ENCODE measurements around the gene DDR2. TPM values are rescaled to one million over a fixed set of nuclear protein-coding genes. Genes with fewer than 3 reads are reported as not detected.

DDR2 gene
- total RNA-seq, 2 experiments from 2014 or later, result 0.19 to 0.36 TPM

DNA sequence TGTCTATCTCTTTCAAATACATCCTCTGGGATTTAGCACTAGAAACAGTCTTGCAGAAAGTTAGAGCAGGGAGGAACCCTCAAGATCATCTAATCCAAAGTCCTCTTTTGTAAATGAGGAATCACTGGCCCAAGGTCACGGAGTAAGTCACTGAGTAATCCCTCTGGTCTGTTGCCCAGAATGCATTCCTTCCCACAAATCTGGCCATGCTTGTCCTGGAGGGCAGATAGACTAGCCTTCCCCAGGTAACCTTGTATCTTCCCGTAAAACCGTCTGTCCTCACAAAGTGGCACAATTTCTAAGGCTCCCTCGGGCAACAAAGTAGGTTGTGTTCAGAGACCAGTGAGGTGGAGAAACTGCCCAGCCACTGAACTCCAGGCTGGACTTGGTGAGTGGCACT is 46.2 kb downstream of the DDR2 start:
- ChIA-PET CTCF (no interaction called here), POLR2A (no interaction called here)
- no peak for DNase-seq
- intact Hi-C loops (cut with micrococcal nuclease), result no loop called here
- no peaks in the 10 kb centered on the region for H3K9me3 Mint-ChIP-seq
- H3K27me3 Mint-ChIP-seq, result peaks cover 1% of the 10 kb centered on the region
- H3K27ac Mint-ChIP-seq, result no peak overlapping the region
- H3K4me3 Mint-ChIP-seq, result no peak overlapping the region
- no peaks in the 10 kb centered on the region for H3K36me3 Mint-ChIP-seq
- no peaks in the 10 kb centered on the region for H3K4me1 Mint-ChIP-seq (ENCODE audit: low read depth)

DNA sequence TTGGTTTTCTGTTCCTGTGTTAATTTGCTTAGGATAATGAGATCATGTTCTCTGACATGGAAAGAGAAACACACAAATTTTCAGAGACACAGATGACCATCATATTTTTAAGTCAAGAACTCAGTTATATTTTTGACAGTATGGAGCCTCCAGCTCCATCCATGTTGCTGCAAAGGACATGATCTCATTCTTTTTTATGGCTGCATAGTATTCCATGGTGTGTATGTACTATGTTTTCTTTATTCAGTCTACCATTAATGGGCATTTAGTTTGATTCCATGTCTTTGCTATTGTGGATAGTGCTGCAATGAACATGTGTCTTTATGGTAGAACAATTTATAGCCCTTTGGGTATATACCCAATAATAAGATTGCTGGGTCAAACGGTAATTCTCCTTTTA is 47.0 kb downstream of the DDR2 start:
- Mint-ChIP-seq H3K27ac (no peak overlapping the region), H3K4me1 (ENCODE audit: low read depth) (no peaks in the 10 kb centered on the region), H3K9me3 (no peaks in the 10 kb centered on the region), H3K36me3 (no peaks in the 10 kb centered on the region), H3K4me3 (no peak overlapping the region), H3K27me3 (peaks cover 1% of the 10 kb centered on the region)
- DNase-seq, result no peak
- ChIA-PET CTCF (no interaction called here), POLR2A (no interaction called here)
- intact Hi-C loops (cut with micrococcal nuclease), result no loop called here

DNA sequence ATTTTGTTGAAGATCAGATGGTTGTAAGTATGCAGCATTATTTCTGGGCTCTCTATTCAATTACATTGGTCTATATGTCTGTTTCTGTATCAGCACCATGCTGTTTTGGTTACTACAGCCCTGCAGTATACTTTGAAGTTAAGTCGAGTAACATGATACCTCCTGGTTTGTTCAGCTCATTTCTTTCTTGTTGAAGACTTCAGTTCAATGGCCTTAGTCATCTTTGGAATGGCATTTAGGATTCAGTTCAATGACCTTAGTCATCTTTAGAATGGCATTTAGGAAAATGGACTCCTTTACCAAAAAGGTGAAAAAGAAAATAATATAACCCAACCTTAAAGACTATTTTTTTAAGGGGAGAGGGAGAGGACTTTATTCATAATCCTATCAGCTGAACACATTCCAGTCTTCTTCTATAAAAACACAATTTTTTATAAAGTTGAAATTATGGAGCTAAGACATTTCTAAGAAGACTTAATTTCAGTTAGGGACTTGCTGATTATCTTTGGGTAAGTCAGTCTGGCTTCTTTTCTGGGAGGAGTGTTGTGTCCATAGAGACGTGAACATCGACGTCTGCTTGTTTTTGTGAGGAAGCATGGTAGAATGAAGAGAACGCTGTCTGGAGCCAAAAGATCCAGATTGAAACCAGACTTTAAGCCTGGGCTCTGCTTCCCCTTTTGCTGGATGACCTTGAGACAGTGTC is 48.3 kb downstream of the DDR2 start:
- Mint-ChIP-seq H3K36me3 (no peaks in the 10 kb centered on the region), H3K4me1 (ENCODE audit: low read depth) (no peaks in the 10 kb centered on the region), H3K9me3 (no peaks in the 10 kb centered on the region), H3K27me3 (peaks cover 1% of the 10 kb centered on the region), H3K27ac (no peak overlapping the region), H3K4me3 (no peak overlapping the region)
- ChIA-PET CTCF (no interaction called here), POLR2A (no interaction called here)
- intact Hi-C loops (cut with micrococcal nuclease), result no loop called here
- DNase-seq, result no peak

DNA sequence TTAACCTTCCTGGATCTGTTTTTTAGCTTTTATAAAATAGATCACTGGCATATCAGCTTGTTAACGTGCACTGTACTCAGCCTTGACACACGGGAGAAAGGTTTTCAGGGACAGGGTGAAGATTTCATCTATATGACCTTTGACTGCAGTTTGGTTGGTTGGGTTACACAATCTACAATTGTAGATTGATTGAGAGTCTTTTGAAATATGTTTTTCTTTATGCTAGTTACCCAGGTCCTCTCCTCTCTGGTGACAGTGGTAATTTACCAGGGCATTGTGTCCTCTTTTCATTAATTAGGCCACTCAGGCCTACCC is 48.8 kb downstream of the DDR2 start:
- no peak overlapping the region for H3K4me3 Mint-ChIP-seq
- CTCF ChIA-PET, result no interaction called here
- no peaks in the 10 kb centered on the region for H3K9me3 Mint-ChIP-seq
- H3K4me1 Mint-ChIP-seq (ENCODE audit: low read depth), result no peaks in the 10 kb centered on the region
- H3K27ac Mint-ChIP-seq, result no peak overlapping the region
- POLR2A ChIA-PET, result no interaction called here
- H3K27me3 Mint-ChIP-seq, result peaks cover 1% of the 10 kb centered on the region
- intact Hi-C loops (cut with micrococcal nuclease), result no loop called here
- DNase-seq, result no peak
- H3K36me3 Mint-ChIP-seq, result no peaks in the 10 kb centered on the region

DNA sequence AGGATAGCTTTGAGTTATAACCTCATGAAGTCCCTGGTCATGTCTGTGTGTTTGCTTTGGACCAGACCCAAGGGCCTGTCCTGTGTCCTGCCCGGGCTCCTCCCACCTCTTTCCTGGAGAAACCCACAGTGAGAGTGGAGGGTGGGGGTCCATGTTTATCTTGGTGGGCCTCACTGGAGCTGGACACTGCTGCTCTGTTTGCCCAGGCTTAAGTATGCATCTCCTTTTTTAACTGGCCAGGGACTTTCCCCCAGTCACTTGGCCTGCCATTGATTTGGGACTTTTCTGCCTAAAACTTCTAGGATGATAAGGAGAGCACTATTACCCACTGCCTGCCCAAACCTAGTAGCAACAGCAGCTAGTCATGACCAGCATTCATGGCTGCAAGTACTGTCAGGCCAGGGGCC is 49.8 kb downstream of the DDR2 start:
- H3K27me3 Mint-ChIP-seq, result peaks cover 1% of the 10 kb centered on the region
- H3K36me3 Mint-ChIP-seq, result no peaks in the 10 kb centered on the region
- intact Hi-C loops (cut with micrococcal nuclease), result no loop called here
- no peak for DNase-seq
- CTCF ChIA-PET, result no interaction called here
- POLR2A ChIA-PET, result no interaction called here
- no peak overlapping the region for H3K4me3 Mint-ChIP-seq
- H3K4me1 Mint-ChIP-seq (ENCODE audit: low read depth), result no peaks in the 10 kb centered on the region
- no peak overlapping the region for H3K27ac Mint-ChIP-seq
- no peaks in the 10 kb centered on the region for H3K9me3 Mint-ChIP-seq

DNA sequence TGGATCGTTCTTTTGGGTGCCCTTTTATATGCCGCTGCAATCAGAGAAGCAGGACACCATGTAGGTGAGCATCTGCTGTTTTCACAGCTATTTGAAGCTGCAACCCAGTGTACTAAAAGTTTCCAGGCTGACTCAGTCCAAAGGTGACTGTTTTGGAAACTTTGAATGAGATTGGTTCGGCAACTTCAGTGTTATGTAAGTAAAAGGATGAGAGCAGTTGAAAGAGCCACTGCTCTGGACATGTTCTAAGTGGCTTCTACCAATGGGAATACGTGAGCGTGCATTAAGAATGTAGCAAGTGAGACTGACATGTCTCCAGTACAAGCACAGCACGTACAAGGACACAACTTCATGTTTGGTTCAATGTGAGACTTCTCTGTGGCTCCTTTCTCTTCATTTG is 55.6 kb downstream of the DDR2 start:
- intact Hi-C loops (cut with micrococcal nuclease), result no loop called here
- POLR2A ChIA-PET, result no interaction called here
- Mint-ChIP-seq H3K4me1 (ENCODE audit: low read depth) (peaks cover 5% of the 10 kb centered on the region), H3K9me3 (no peaks in the 10 kb centered on the region), H3K27ac (no peak overlapping the region), H3K36me3 (no peaks in the 10 kb centered on the region), H3K27me3 (peaks cover 5% of the 10 kb centered on the region), H3K4me3 (no peak overlapping the region)
- no peak for DNase-seq
- CTCF ChIA-PET, result no interaction called here

DNA sequence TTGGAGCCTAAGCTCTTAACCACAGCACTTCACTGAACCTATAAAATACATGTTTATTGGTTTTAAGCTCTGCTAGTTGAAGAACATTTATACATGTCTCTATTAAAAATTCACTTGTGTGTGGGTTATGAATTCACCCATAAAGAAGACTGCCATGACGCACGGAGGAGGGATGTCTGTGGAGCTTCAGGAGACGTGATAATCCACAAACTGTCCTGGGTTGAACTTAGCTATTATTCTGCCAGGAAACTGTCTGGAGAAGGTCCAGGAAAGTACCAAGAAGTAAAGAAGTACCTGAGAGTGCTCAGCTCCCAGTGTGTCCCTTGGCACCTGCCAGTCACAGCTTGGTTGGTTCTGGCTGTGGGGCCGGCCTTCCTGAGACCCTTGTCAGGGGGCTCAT is 56.3 kb downstream of the DDR2 start:
- peaks cover 5% of the 10 kb centered on the region for H3K27me3 Mint-ChIP-seq
- H3K9me3 Mint-ChIP-seq, result no peaks in the 10 kb centered on the region
- POLR2A ChIA-PET, result no interaction called here
- CTCF ChIA-PET, result no interaction called here
- H3K4me3 Mint-ChIP-seq, result no peak overlapping the region
- H3K36me3 Mint-ChIP-seq, result no peaks in the 10 kb centered on the region
- no peak overlapping the region for H3K27ac Mint-ChIP-seq
- no peak for DNase-seq
- intact Hi-C loops (cut with micrococcal nuclease), result no loop called here
- H3K4me1 Mint-ChIP-seq (ENCODE audit: low read depth), result peaks cover 5% of the 10 kb centered on the region

DNA sequence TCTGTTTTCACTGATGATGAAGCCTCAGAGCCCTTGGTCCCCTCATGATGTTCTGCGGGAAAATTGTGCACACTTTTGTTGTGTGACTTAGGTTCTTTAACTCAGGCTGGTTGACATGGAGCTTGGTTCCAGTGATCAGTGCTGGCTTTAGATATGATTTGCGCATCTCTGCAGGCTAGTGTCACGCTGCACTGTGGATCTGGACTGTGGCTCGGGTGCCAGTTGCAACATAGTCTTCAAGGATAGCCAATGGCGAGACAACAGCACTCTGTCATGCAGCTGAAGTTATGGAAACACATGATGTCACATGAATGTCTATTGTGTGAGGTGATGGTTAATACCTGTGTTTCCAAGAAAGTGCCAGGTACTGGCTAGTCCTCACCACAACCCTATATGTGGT is 56.7 kb downstream of the DDR2 start:
- DNase-seq, result no peak
- H3K4me3 Mint-ChIP-seq, result no peak overlapping the region
- peaks cover 5% of the 10 kb centered on the region for H3K4me1 Mint-ChIP-seq (ENCODE audit: low read depth)
- no peaks in the 10 kb centered on the region for H3K36me3 Mint-ChIP-seq
- ChIA-PET POLR2A (no interaction called here), CTCF (no interaction called here)
- no peak overlapping the region for H3K27ac Mint-ChIP-seq
- H3K9me3 Mint-ChIP-seq, result no peaks in the 10 kb centered on the region
- peaks cover 5% of the 10 kb centered on the region for H3K27me3 Mint-ChIP-seq
- intact Hi-C loops (cut with micrococcal nuclease), result no loop called here

DNA sequence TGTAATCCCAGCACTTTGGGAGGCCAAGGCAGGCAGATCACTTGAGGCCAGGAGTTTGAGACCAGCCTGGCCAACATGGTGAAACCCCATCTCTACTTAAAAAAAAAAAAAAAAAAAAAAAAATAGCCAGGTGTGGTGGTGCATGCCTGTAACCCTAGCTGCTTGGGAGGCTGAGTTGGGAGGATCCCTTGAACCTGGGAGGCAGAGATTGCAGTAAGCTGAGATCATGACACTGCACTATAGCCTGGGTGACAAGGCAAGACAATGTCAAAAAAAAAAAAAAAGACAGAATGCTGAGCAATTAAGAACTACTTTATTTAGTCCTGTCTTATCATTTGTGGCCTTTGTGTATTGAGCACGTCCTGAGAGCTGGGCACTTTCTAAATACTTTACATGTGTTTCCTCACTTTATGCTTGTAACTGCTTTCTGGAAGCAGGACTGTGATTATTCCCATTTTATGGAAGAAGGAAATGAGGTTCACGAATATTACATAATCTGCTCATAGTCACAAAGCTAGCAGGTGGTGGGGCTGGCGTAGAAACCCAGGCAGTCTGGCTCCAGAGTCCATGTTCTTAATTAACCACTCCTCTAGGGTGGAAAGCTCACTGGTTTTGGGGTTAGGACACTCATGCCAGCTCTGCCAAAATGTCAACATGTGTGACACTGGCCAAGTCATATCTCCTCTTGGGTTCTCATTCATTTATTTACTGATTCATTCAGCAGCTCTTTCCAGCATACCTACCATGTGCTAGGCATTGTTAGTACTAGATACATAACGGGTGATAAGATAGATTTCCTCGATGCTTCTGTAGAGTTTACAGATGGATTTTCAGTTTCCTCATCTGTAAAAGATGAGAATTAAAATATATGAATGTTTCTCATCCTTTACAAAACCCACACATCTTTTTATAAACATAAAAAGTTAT is 57.7 kb downstream of the DDR2 start:
- Mint-ChIP-seq H3K4me3 (no peak overlapping the region), H3K4me1 (ENCODE audit: low read depth) (peaks cover 5% of the 10 kb centered on the region)

DNA sequence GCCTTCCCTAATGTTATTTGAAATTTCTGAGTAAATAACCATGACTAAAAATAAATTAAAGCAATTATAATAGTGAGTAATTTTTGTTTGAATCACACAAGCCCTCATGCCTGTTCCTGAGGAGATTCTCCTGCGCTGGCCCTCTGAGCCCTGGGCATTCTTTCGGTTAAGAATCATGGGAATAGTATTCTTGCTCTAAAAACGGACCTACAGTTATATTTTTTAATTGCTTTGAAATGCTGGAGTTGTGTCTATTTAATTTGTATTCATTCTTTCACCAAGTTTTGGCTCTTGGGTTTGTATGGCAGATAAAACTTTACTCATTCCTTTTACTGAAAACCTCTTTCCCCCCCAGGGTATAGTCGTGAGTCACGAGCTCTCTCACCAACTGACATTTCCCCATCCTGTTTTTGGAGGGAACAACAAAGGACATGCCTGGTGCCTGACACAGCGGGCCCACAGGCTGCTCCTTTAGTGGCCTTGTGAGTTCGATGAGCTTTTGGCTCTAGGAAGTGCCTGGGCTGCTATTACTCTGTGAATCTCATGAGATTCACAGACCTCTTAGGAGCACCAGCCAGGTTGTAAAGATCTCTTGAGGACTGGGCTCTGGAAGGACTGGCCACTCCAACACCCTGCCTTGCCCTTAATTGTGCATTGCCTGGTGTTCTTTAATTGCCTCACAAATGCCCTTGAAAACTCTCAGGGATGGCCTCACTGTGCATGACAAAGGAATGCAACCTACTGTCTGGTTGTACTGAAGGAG is 58.6 kb downstream of the DDR2 start:
- no peaks in the 10 kb centered on the region for H3K36me3 Mint-ChIP-seq
- H3K4me3 Mint-ChIP-seq, result no peak overlapping the region
- ChIA-PET POLR2A (no interaction called here), CTCF (no interaction called here)
- H3K4me1 Mint-ChIP-seq (ENCODE audit: low read depth), result peaks cover 5% of the 10 kb centered on the region
- peak; percentile 20 for DNase-seq
- no peaks in the 10 kb centered on the region for H3K9me3 Mint-ChIP-seq
- H3K27ac Mint-ChIP-seq, result no peak overlapping the region
- intact Hi-C loops (cut with micrococcal nuclease), result no loop called here
- H3K27me3 Mint-ChIP-seq, result peaks cover 9% of the 10 kb centered on the region

More for the DNA sequence above, 57.7 kb downstream of the DDR2 start:
- Mint-ChIP-seq H3K27ac (no peak overlapping the region), H3K27me3 (peaks cover 9% of the 10 kb centered on the region), H3K9me3 (no peaks in the 10 kb centered on the region), H3K36me3 (no peaks in the 10 kb centered on the region)
- no peak for DNase-seq
- intact Hi-C loops (cut with micrococcal nuclease), result no loop called here
- ChIA-PET POLR2A (no interaction called here), CTCF (no interaction called here)

DNA sequence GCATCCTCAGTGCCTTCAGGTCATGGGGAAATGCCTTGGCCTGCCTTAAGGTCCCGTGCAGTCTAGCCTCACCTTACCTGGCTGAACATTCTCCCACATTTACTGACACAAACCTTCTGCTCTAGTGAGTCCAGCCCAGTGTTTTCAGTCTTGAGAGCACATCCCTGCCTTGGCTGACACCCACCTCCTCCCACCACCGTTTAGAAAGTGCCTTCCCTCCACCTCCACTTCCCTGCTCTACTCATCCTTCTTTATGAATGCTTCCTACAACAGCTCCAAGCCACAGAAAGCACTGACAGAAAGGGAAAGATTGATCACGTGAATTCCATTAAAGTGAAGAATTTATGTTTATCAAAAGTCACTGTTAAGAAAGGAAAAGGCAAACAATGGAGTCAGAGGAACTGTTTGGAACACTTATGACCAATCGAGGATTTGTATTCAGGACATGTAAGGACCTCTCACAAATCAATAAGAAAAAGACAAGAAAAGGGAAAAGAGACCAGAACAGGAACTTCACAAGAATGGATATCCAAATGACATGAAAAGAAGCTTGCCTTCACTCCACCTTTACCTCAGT is 59.8 kb downstream of the DDR2 start:
- no peak overlapping the region for H3K4me3 Mint-ChIP-seq
- no peaks in the 10 kb centered on the region for H3K9me3 Mint-ChIP-seq
- intact Hi-C loops (cut with micrococcal nuclease), result no loop called here
- peaks cover 5% of the 10 kb centered on the region for H3K4me1 Mint-ChIP-seq (ENCODE audit: low read depth)
- no peak for DNase-seq
- peaks cover 9% of the 10 kb centered on the region for H3K27me3 Mint-ChIP-seq
- H3K36me3 Mint-ChIP-seq, result no peaks in the 10 kb centered on the region
- H3K27ac Mint-ChIP-seq, result no peak overlapping the region
- ChIA-PET POLR2A (no interaction called here), CTCF (no interaction called here)

DNA sequence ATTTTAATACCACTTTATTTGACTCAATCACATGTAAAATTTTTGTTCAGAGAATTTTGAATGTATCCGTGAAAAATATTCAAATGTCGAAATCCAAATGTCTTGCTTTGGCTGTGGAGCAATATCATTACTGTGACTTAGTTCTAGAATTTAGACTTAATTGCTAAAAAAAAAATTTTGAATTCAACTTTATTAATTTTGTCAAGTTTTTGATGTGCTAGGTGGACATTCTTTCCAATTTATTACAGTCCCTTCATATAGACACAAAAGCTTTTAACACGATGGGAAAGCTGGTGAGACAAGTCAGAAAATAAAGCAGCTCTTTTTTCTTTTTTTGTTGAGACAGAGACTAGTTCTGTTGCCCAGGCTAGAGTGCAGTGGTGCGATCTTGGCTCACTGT is 62.6 kb downstream of the DDR2 start:
- H3K9me3 Mint-ChIP-seq, result no peaks in the 10 kb centered on the region
- H3K4me3 Mint-ChIP-seq, result no peak overlapping the region
- no peaks in the 10 kb centered on the region for H3K36me3 Mint-ChIP-seq
- intact Hi-C loops (cut with micrococcal nuclease), result no loop called here
- no peaks in the 10 kb centered on the region for H3K4me1 Mint-ChIP-seq (ENCODE audit: low read depth)
- DNase-seq, result no peak
- H3K27me3 Mint-ChIP-seq, result peaks cover 4% of the 10 kb centered on the region
- ChIA-PET CTCF (no interaction called here), POLR2A (no interaction called here)
- H3K27ac Mint-ChIP-seq, result no peak overlapping the region

All from activated CD4-positive, alpha-beta memory T cell treated with anti-CD3 and anti-CD28 coated beads for 36 hours (primary cell).